Measurements from ENCODE around the gene DDTL. TPM values are rescaled to one million over a fixed set of nuclear protein-coding genes. Genes with fewer than 3 reads are reported as not detected.

DDTL gene
- total RNA-seq, 1 donor from 2014 or later, result 1.5 TPM

- H3K36me3 ChIP-seq, result peaks cover 10% of the 10 kb centered on the region
- peaks cover 14% of the 10 kb centered on the region for H3K9me3 ChIP-seq (replicated peaks)
- H3K27ac ChIP-seq (replicated peaks), result no peak overlapping the region
- no peak overlapping the region for H3K4me3 ChIP-seq
- H3K27me3 ChIP-seq (ENCODE audit: low read depth), result no peaks in the 10 kb centered on the region
- intact Hi-C loops (cut with micrococcal nuclease), result no loop called here
- no peak for TF ChIP-seq CTCF (IDR thresholded peaks at IDR 0.05; ENCODE audit: borderline replicate concordance)
- DNase-seq, result no peak
- H3K4me1 ChIP-seq, result peaks cover 3% of the 10 kb centered on the region
Observed at GRCh38 chr22:24021304-24021703, 54.6 kb downstream of the DDTL start.

Other genes with a start within 250 kb of the DDTL start
- 4.0 TPM for gene ZNF70, start 215.8 kb upstream of the DDTL start, total RNA-seq
- gene VPREB3, start 212.5 kb upstream of the DDTL start, total RNA-seq, result 0.69 TPM
- gene C22orf15, start 203.9 kb upstream of the DDTL start, total RNA-seq, result not detected
- gene CHCHD10, start 198.9 kb upstream of the DDTL start, total RNA-seq, result 1,446 TPM
- 16.9 TPM for gene MMP11, start 194.0 kb upstream of the DDTL start, total RNA-seq
- 52.0 TPM for gene SMARCB1, start 179.9 kb upstream of the DDTL start, total RNA-seq
- gene DERL3, start 127.9 kb upstream of the DDTL start, total RNA-seq, result 2.0 TPM
- gene SLC2A11, start 109.0 kb upstream of the DDTL start, total RNA-seq, result 22.0 TPM
- gene MIF, start 72.5 kb upstream of the DDTL start, total RNA-seq, result 242 TPM
- gene GSTT2B, start 5.7 kb upstream of the DDTL start, total RNA-seq, result 4.9 TPM
- 157 TPM for gene DDT, start 7.6 kb downstream of the DDTL start, total RNA-seq
- 0.66 TPM for gene GSTT2, start 13.2 kb downstream of the DDTL start, total RNA-seq
- gene GSTT4, start 38.6 kb downstream of the DDTL start, total RNA-seq, result not detected
- gene CABIN1, start 44.4 kb downstream of the DDTL start, total RNA-seq, result 46.9 TPM
- gene SUSD2, start 214.6 kb downstream of the DDTL start, total RNA-seq, result 3.2 TPM

Measured in left ventricle myocardium inferior (tissue), 1 donor.